Kidney (tissue), 14 donors: ENCODE measurements around the gene NMRK1. TPM values are rescaled to one million over a fixed set of nuclear protein-coding genes. Genes with fewer than 3 reads are reported as not detected.
A peak's percentile ranks its signal among the peaks of the same experiment; 100 is the strongest.

Source experiments
- DNase-seq, 5 donors: peaks; one replicate each; pipeline ENCODE4 v3.0.0-alpha.2; 2013 to 2020
- FAIRE-seq: peaks from 2 replicates; lab custom pipeline; 2012; peaks lifted over from hg19 to GRCh38; lab: Jason Lieb, UNC
- H3K27ac ChIP-seq, 2 donors: one replicate each; pipeline ENCODE4 v1.7.0; 2013; ENCODE audit warnings: low read depth in 2 of 2, low read length in 2 of 2, inconsistent platforms in 1 of 2
- H3K27me3 ChIP-seq: one replicate; pipeline ENCODE4 v1.7.1; 2013; ENCODE audit warnings: low read length, inconsistent platforms; ENCODE audit not compliant: control insufficient read depth, insufficient read depth
- H3K36me3 ChIP-seq, 3 donors: one replicate each; pipeline versions ENCODE4 v1.7.0 to v1.7.1; 2013; ENCODE audit warnings: low read length in 3 of 3, control low read depth in 1 of 3, inconsistent platforms in 1 of 3; ENCODE audit not compliant: insufficient read depth in 3 of 3, control insufficient read depth in 2 of 3
- H3K4me1 ChIP-seq, 3 donors: one replicate each; pipeline versions ENCODE4 v1.7.0 to v1.7.1; 2013; ENCODE audit warnings: low read length in 3 of 3, inconsistent platforms in 1 of 3, low read depth in 1 of 3; ENCODE audit not compliant: control insufficient read depth in 2 of 3, insufficient read depth in 2 of 3
- H3K4me3 ChIP-seq, 3 donors: one replicate each; pipeline versions ENCODE4 v1.7.0 to v1.8.1; 2013; ENCODE audit warnings: low read length in 3 of 3, control low read depth in 1 of 3, inconsistent platforms in 1 of 3
- H3K9ac ChIP-seq, 3 donors: one replicate each; pipeline versions ENCODE4 v1.7.0 to v1.7.1; 2013; ENCODE audit warnings: low read length in 3 of 3, control low read depth in 1 of 3, inconsistent platforms in 1 of 3
- H3K9me3 ChIP-seq, 3 donors: one replicate each; pipeline versions ENCODE4 v1.7.0 to v1.7.1; 2013; ENCODE audit warnings: low read length in 3 of 3, control low read depth in 1 of 3, inconsistent platforms in 1 of 3; ENCODE audit not compliant: control insufficient read depth in 2 of 3, insufficient read depth in 1 of 3
- intact Hi-C: fragments of 100-400 bp; cut with DNase I; formaldehyde crosslinking; loops from one replicate; pipeline ENCODE4 v1.11.1; 2022
- polyA plus RNA-seq: library from polyadenylated mRNA; stranded (reverse); fragments of 350-450 nt; fragmentation: Illumina TruSeq; extraction: RNeasy Lipid Tissue Mini Kit (QIAGEN cat#74804); gene quantifications from one replicate; pipeline ENCODE4 v1.2.3, GENCODE V29; 2014; ENCODE audit warnings: low read depth, low replicate concordance; ENCODE audit not compliant: insufficient read depth
- total RNA-seq: library from RNA; stranded (reverse); fragmentation: NEBNext Ultra II Directional; extraction: Animal tissue kit (Norgen Biotek cat#: 25700); gene quantifications from one replicate; pipeline ENCODE4 v1.2.1, GENCODE V29; 2021
- TF ChIP-seq, protein P1 (sequence below): IDR thresholded peaks from 3 replicates; pipeline ENCODE4 v1.5.1; 2012; ENCODE audit warnings: mild to moderate bottlenecking, moderate library complexity, borderline replicate concordance; ENCODE audit not compliant: insufficient read depth; ENCODE audit errors: extremely low read depth
- donor health status: control.
- donor health status: control.
- donor health status: control.
- donor health status: control.
- donor health status: control.
- donor health status: DM: yes; HTN: yes; CAD: no.
- donor health status: Normal renal cell carcinoma (clear cell type).

NMRK1 gene
- total and polyA plus RNA-seq, 2 donors from 2014 or later: 42.3 to 67.8 TPM

DNA sequence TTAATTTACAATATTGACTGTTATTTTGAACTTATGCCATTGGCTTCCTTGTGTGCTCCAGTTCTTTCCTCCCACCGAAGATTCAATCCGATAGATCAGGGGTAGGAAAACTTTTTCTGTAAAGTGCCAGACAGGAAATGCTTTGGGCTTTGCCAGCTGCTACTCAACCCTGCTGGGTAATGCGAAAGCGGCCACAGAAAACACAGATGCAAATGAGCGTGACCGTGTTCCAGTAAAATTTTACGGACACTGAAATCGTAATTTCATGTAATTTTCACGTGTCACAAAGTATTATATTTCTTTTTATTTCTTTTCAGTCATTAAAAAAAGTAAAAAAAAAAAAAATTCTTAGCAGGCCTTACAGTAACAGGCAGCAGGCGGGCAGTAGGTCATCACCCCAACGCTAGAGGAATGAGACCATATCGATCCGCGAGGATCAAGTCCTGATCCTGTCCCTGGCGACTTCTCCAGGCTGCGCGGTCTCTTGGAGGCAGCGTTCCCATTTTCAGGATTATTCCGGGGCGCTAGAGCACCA is 599 bp downstream of the NMRK1 start:
- TF ChIP-seq, protein P1, sequence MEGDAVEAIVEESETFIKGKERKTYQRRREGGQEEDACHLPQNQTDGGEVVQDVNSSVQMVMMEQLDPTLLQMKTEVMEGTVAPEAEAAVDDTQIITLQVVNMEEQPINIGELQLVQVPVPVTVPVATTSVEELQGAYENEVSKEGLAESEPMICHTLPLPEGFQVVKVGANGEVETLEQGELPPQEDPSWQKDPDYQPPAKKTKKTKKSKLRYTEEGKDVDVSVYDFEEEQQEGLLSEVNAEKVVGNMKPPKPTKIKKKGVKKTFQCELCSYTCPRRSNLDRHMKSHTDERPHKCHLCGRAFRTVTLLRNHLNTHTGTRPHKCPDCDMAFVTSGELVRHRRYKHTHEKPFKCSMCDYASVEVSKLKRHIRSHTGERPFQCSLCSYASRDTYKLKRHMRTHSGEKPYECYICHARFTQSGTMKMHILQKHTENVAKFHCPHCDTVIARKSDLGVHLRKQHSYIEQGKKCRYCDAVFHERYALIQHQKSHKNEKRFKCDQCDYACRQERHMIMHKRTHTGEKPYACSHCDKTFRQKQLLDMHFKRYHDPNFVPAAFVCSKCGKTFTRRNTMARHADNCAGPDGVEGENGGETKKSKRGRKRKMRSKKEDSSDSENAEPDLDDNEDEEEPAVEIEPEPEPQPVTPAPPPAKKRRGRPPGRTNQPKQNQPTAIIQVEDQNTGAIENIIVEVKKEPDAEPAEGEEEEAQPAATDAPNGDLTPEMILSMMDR: no peak
- FAIRE-seq: no peak
- intact Hi-C loops: no loop called here

DNA sequence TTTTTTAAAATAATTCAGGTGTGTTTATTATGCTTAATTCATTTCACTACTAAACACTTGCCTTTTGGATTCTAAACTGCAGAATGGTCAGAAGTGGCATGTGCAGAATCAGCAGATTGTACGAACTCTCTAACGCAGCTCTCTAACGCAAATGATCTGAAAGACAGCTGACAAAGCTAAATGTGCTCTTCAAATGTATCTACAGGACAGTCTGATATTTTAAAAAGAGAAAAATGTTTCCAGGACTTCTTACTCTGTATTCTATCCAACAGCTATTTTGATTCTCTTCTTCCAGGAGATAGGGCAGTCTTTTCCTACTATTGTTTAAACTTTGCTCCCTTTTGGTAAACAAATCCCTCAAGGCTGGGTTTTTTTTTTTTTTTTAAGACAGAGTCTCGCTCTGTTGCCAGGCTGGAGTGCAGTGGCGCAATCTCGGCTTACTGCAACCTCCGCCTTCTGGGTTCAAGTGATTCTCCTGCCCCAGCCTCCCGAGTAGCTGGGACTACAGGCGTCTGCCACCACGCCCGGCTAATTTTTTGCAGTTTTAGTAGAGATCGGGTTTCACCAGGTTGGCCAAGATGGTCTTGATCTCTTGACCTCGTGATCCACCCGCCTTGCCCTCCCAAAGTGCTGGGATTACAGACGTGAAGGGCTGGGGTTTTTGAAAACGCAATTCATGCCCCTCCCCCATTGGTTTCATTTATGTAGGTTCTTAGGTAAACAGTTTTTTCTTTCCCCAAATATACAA is 1.2 kb downstream of the NMRK1 start:
- Histone ChIP-seq H3K9ac (peak overlapping the region; percentile 8 to 76 (median 47)), H3K9me3 (no peaks in the 10 kb centered on the region), H3K36me3 (peaks cover 0 to 8% (median 4%) of the 10 kb centered on the region in 3 donors), H3K27ac (peak overlapping the region; percentile 92 to 97), H3K4me3 (peak overlapping the region; percentile 67 to 95 (median 82)), H3K4me1 (peaks cover 0 to 29% (median 28%) of the 10 kb centered on the region in 3 donors), H3K27me3 (no peaks in the 10 kb centered on the region)
- TF ChIP-seq, protein P1: no peak
- FAIRE-seq (no peak), DNase-seq (peak in 2 of 5 donors; percentile 13 to 49)
- intact Hi-C loops: no loop called here

More for the DNA sequence above, 599 bp downstream of the NMRK1 start:
- H3K27me3 ChIP-seq: no peaks in the 10 kb centered on the region
- H3K9me3 ChIP-seq: no peaks in the 10 kb centered on the region
- peaks cover 0 to 32% (median 29%) of the 10 kb centered on the region in 3 donors for H3K4me1 ChIP-seq
- H3K4me3 ChIP-seq: peak overlapping the region; percentile 67 to 95 (median 82)
- peak overlapping the region; percentile 47 to 85 (median 76) for H3K9ac ChIP-seq
- peaks cover 0 to 2% (median 0%) of the 10 kb centered on the region in 3 donors for H3K36me3 ChIP-seq
- DNase-seq: peak in 4 of 5 donors; percentile 23 to 68 (median 62)
- peak overlapping the region; percentile 92 to 97 for H3K27ac ChIP-seq

DNA sequence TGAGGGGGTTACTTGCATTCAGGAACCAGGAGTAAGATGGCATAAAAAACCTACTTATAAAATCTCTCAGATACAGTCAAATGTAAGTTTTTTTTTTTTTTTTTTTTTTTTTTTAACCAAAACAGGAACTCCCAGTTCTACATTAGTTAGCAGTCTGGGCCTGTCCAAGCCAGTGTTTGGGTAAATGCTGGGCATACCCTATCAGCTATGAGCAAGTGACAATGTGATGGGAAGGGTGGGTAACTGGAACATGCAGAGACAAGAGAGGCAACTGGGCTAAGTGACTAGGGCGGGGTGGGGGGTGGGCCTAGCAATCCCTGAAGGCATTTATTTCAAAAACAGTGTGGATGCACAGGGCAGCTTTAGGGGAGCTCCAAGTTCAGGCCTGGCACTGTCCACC is 2.3 kb downstream of the NMRK1 start:
- DNase-seq: no peak
- no peak for FAIRE-seq
- intact Hi-C loops: no loop called here

More for the DNA sequence above, 2.3 kb downstream of the NMRK1 start:
- Histone ChIP-seq H3K9me3 (no peaks in the 10 kb centered on the region), H3K27me3 (no peaks in the 10 kb centered on the region), H3K36me3 (peaks cover 0 to 12% (median 7%) of the 10 kb centered on the region in 3 donors), H3K27ac (peak overlapping the region in 1 of 2 donors; percentile 3), H3K4me3 (peak overlapping the region in 1 of 3 donors; percentile 82), H3K4me1 (peaks cover 0 to 29% (median 25%) of the 10 kb centered on the region in 3 donors), H3K9ac (no peak overlapping the region)
- TF ChIP-seq, protein P1: no peak
